Esophagus squamous epithelium (tissue), 4 donors: ENCODE results near the gene RGL3.

ENCODE experiments used
- POLR2A ChIP-seq, 4 donors: fragments of 450-650 bp; IDR thresholded peaks; one replicate each; pipeline ENCODE4 v1.6.1; 2017; ENCODE audit warnings: antibody characterized with exemption in 4 of 4, mild to moderate bottlenecking in 4 of 4, moderate library complexity in 3 of 4
- TF ChIP-seq, protein P1 (sequence below), 6 experiments: fragments of 450-650 bp in 4 of 6; fragments of 200-600 bp in 2 of 6; sonication (generic) in 2 of 6; IDR thresholded peaks; one replicate each; pipeline ENCODE4 v1.5.1; 2016 to 2019; ENCODE audit warnings: antibody characterized with exemption in 6 of 6, mild to moderate bottlenecking in 4 of 6, moderate library complexity in 4 of 6

DNA sequence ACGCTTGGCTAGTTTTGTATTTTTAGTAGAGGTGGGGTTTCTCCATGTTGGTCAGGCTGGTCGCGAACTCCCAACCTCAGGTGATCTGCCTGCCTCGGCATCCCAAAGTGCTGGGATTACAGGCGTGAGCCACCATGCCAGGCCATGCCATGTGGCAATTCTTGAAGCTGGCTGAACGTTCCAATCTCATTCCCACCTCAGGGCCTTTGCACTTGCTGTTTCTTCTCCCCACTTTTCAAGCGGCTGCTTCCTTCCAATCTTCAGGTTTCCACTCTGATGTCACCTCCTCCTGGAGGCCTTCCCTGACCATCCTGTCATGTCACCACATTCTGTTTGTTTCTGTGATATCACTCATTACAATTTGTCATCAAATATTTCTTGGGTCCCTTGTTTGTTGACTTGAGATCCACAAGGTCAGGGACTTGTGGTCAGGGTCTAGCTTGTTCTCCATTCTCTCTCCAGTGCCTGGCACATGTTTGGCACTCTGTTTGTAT, 39.2 kb downstream of the RGL3 start:
- TF ChIP-seq, protein P1, sequence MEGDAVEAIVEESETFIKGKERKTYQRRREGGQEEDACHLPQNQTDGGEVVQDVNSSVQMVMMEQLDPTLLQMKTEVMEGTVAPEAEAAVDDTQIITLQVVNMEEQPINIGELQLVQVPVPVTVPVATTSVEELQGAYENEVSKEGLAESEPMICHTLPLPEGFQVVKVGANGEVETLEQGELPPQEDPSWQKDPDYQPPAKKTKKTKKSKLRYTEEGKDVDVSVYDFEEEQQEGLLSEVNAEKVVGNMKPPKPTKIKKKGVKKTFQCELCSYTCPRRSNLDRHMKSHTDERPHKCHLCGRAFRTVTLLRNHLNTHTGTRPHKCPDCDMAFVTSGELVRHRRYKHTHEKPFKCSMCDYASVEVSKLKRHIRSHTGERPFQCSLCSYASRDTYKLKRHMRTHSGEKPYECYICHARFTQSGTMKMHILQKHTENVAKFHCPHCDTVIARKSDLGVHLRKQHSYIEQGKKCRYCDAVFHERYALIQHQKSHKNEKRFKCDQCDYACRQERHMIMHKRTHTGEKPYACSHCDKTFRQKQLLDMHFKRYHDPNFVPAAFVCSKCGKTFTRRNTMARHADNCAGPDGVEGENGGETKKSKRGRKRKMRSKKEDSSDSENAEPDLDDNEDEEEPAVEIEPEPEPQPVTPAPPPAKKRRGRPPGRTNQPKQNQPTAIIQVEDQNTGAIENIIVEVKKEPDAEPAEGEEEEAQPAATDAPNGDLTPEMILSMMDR (IDR thresholded peaks at IDR 0.05): no peak
- no peak for TF ChIP-seq POLR2A (IDR thresholded peaks at IDR 0.05)
